Adrenal gland (tissue), 12 donors: ENCODE data around the gene XIRP1. TPM values are rescaled to one million over a fixed set of nuclear protein-coding genes. Genes with fewer than 3 reads are reported as not detected.

Experiments
- DNase-seq, 7 donors: peaks; one replicate each; pipeline ENCODE4 v3.0.0-alpha.2; 2019 to 2020
- H3K27ac ChIP-seq, 5 donors: fragments of 200-600 bp; sonication (generic) in 4 of 5; 1 replicate in 3 of 5; 2 replicates in 2 of 5; pipeline versions ENCODE4 v1.5.1 to v1.8.0; 2016 to 2020; ENCODE audit warnings: mild to moderate bottlenecking in 1 of 5
- H3K27me3 ChIP-seq: fragments of 200-600 bp; 2 replicates; pipeline ENCODE4 v1.8.0; 2021
- H3K36me3 ChIP-seq, 2 donors: fragments of 200-600 bp; replicated peaks in 1 of 2; 1 replicate in 1 of 2; 2 replicates in 1 of 2; pipeline versions ENCODE4 v1.5.1 to v1.8.0; 2018 to 2022
- H3K4me1 ChIP-seq, 2 donors: fragments of 200-600 bp; replicated peaks in 1 of 2; 1 replicate in 1 of 2; 2 replicates in 1 of 2; pipeline versions ENCODE4 v1.5.1 to v1.8.0; 2018 to 2021
- H3K4me3 ChIP-seq, 4 donors: fragments of 200-600 bp; sonication (generic) in 3 of 4; one replicate each; pipeline ENCODE4 v1.5.1; 2016 to 2018
- H3K9me3 ChIP-seq, 3 donors: fragments of 200-600 bp; sonication (generic) in 1 of 3; replicated peaks in 1 of 3; 1 replicate in 2 of 3; 2 replicates in 1 of 3; pipeline versions ENCODE4 v1.5.1 to v1.8.0; 2016 to 2021
- POLR2A ChIP-seq, 2 donors: fragments of 450-650 bp; IDR thresholded peaks; one replicate each; pipeline ENCODE4 v1.6.1; 2017; ENCODE audit warnings: antibody characterized with exemption in 2 of 2, mild to moderate bottlenecking in 2 of 2, moderate library complexity in 1 of 2
- WGBS, 4 donors: extraction: QIAGEN DNeasy Blood & Tissue Kit in 2 of 4; methylation state at CpG; one replicate each; pipeline versions ENCODE4 v1.1.5 to v1.1.7; 2013 to 2017; 5-methylcytosine and 5-hydroxymethylcytosine counted together
- intact Hi-C, 2 donors: fragments of 100-400 bp; cut with DNase I; formaldehyde crosslinking; loops; one replicate each; pipeline versions ENCODE4 v1.14.1 to v1.15.0; 2022 to 2023
- polyA plus RNA-seq, 3 donors: library from polyadenylated mRNA; stranded (reverse); fragments of 200-250 nt in 2 of 3; fragments of 350-450 nt in 1 of 3; fragmentation: Illumina TruSeq in 1 of 3; extraction: RNeasy Lipid Tissue Mini Kit (QIAGEN cat#74804) in 1 of 3; gene quantifications; one replicate each; pipeline ENCODE4 v1.2.3, GENCODE V29; 2013 to 2014
- total RNA-seq, 9 donors: library from RNA; depleted of rRNA in 4 of 9; stranded (reverse); fragments of >200 nt in 4 of 9; fragments of 120-200 nt in 1 of 9; fragmentation: NEBNext Ultra II Directional in 1 of 9; extraction: Animal tissue kit (Norgen Biotek cat#: 25700) in 1 of 9; gene quantifications; one replicate each; pipeline versions ENCODE4 v1.1.0 to v1.2.4, GENCODE V29; 2013 to 2023
- TF ChIP-seq, protein P1 (sequence below), 6 experiments: fragments of 450-650 bp in 4 of 6; fragments of 200-600 bp in 2 of 6; sonication (generic) in 1 of 6; IDR thresholded peaks; 1 replicate in 5 of 6; 2 replicates in 1 of 6; pipeline versions ENCODE4 v1.5.1 to v1.8.0; 2016 to 2021; ENCODE audit warnings: antibody characterized with exemption in 6 of 6, mild to moderate bottlenecking in 2 of 6, moderate library complexity in 1 of 6
- donor health status: healthy with polysubstance abuse.
- donor health status: Bipolar disorder and iron deficiency.
- donor health status: DM: yes; HTN: yes; CAD: no.
- donor health status: DM: no; HTN: no; CAD: no.
- donor health status: DM: no; HTN: no; CAD: no.
- donor health status: DM: yes; HTN: yes; CAD: no.

The XIRP1 gene
- total and polyA plus RNA-seq, 12 donors = under 0.01 to 0.48 (median 0.21) TPM; not detected in 6

DNA sequence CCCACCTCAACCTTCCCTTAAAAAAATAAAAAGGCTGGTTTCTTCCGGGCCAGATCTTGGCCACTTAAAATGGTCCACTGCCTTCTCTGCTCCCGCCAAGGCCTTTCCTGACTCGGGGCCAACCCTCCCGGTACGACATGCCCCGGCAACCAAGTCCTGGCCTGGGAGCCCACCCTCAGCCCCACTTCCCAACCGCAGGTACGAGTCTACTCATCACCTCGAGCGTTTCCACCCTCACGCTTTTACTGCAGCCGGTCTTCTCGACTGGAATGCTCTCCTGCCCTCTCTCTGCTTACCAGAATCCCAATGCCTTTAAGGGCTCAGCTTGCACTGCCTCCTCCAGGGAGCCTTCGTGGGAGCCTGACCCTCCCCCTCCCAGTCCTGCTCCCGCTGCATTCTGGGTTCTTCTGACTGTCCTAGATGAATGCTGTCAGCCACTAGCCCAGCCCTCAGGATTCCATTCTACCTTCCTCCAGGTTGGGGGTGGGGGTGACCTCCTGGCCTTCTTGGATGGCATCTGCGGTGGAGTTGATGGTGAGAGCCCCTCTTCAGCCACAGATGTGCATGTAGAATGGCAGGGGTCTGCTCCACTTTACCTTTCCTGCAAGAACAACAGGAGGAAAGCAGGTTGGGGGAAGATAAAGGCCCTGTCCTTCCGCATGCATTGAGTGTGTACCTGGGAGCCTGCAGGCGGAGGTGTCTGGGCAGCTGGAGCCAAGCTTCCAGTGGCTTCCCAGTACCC, 37.9 kb downstream of the XIRP1 start:
- 53 to 64% (median 58%) methylated on average over 17 to 18 of the region's 18 CpGs for WGBS, 4 donors
- intact Hi-C loops = no loop called here
- no peak overlapping the region for H3K4me3 ChIP-seq
- peak overlapping the region in 4 of 5 donors; percentile 50 to 100 (median 98) for H3K27ac ChIP-seq
- DNase-seq = peak in 4 of 7 donors; percentile 48 to 70 (median 56)
- no peaks in the 10 kb centered on the region for H3K36me3 ChIP-seq
- TF ChIP-seq, protein P1, sequence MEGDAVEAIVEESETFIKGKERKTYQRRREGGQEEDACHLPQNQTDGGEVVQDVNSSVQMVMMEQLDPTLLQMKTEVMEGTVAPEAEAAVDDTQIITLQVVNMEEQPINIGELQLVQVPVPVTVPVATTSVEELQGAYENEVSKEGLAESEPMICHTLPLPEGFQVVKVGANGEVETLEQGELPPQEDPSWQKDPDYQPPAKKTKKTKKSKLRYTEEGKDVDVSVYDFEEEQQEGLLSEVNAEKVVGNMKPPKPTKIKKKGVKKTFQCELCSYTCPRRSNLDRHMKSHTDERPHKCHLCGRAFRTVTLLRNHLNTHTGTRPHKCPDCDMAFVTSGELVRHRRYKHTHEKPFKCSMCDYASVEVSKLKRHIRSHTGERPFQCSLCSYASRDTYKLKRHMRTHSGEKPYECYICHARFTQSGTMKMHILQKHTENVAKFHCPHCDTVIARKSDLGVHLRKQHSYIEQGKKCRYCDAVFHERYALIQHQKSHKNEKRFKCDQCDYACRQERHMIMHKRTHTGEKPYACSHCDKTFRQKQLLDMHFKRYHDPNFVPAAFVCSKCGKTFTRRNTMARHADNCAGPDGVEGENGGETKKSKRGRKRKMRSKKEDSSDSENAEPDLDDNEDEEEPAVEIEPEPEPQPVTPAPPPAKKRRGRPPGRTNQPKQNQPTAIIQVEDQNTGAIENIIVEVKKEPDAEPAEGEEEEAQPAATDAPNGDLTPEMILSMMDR (IDR thresholded peaks at IDR 0.05) = no peak
- no peak for TF ChIP-seq POLR2A (IDR thresholded peaks at IDR 0.05)
- H3K9me3 ChIP-seq = no peaks in the 10 kb centered on the region
- H3K4me1 ChIP-seq = peaks cover 27 to 33% of the 10 kb centered on the region in 2 donors
- H3K27me3 ChIP-seq = no peaks in the 10 kb centered on the region

DNA sequence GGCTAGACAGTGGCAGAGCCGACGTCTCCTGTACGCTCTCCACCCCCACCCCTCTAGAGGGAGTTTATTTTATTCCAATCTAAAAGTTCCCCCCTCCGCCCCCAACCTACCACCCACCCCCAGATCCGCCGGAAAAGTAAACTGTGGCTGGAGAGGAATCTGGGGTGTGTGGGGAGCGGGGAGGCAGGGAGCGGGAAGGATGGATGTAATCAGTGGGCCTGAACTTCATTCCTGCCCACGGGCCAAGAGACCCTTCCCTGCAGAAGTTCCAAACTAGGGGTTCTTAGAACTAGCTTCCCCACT, 38.5 kb downstream of the XIRP1 start:
- intact Hi-C loops = no loop called here
- 43 to 61% (median 45%) methylated on average over 6 to 9 of the region's 9 CpGs for WGBS, 4 donors
- Histone ChIP-seq H3K4me3 (peak overlapping the region in 2 of 4 donors; percentile 13 to 85), H3K9me3 (no peaks in the 10 kb centered on the region), H3K36me3 (no peaks in the 10 kb centered on the region), H3K27me3 (no peaks in the 10 kb centered on the region), H3K4me1 (peaks cover 32 to 37% of the 10 kb centered on the region in 2 donors), H3K27ac (peak overlapping the region in 4 of 5 donors; percentile 50 to 100 (median 98))
- no peak for DNase-seq
- TF ChIP-seq, protein P1 (IDR thresholded peaks at IDR 0.05) = no peak
- no peak for TF ChIP-seq POLR2A (IDR thresholded peaks at IDR 0.05)

DNA sequence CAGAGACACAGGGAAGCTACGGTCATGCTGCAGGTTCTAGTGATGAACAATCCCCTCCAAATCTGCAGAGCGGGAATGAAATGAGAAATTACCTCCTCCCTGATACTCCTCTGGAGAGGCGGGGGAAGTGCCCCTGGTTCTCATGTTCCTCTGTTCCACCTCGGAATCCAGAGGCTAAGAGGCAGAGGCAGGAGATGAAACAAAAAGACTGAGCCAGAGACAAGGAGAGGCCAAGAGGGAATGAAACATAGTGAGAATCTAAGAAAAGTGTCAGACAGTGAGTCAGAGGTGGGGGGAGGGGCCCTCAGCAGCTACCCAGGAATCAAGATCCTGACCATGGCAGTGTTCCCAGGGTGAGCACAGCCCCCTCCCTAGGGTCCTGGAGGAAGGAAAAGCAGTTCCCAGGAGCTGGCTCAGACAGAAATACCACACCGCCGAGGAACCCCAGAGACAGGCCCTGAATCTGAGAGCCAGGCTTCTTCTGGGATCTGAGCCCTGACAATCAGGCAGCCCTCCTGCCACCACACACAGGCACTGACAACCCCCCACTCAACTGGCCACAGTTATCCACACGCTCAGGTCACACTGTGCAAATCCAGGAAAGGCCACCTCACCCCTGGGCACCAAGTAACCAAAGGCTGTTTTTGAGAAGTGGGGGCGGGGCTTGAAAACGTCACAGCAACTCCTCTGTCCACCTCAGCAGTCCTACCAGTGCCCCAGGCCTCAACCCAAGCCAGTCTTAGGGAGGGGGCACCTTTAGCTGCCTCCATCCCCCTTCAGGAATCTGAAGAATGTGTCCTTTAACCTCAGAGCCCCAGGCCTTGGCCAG, 41.4 kb downstream of the XIRP1 start:
- peaks cover 0 to 5% of the 10 kb centered on the region in 2 donors for H3K36me3 ChIP-seq
- H3K27me3 ChIP-seq = no peaks in the 10 kb centered on the region
- peak overlapping the region in 3 of 4 donors; percentile 8 to 85 (median 52) for H3K4me3 ChIP-seq
- WGBS, 4 donors = 6 to 11% (median 9%) methylated on average over 7 to 9 of the region's 9 CpGs
- peak; percentile 90 to 97 (median 97) for DNase-seq
- no peaks in the 10 kb centered on the region for H3K9me3 ChIP-seq
- peaks cover 60 to 65% of the 10 kb centered on the region in 2 donors for H3K4me1 ChIP-seq
- TF ChIP-seq POLR2A (IDR thresholded peaks at IDR 0.05) = peak in 1 of 2 donors; percentile 77
- TF ChIP-seq, protein P1 (IDR thresholded peaks at IDR 0.05) = peak in 1 of 6 experiments; percentile 1
- H3K27ac ChIP-seq = peak overlapping the region; percentile 90 to 100 (median 99)
- intact Hi-C loops = no loop called here

GRCh38 chr3:39150148-39150802, 42.1 kb downstream of the XIRP1 start:
- intact Hi-C loops = no loop called here
- WGBS, 4 donors = 11 to 20% (median 15%) methylated on average over 4 to 5 of the region's 5 CpGs

More at GRCh38 chr3:39150148-39150802, 42.1 kb downstream of the XIRP1 start:
- no peak for TF ChIP-seq POLR2A (IDR thresholded peaks at IDR 0.05)
- TF ChIP-seq, protein P1 (IDR thresholded peaks at IDR 0.05) = peak in 4 of 6 experiments; percentile 16 to 45 (median 40)
- H3K4me1 ChIP-seq = peaks cover 60 to 70% of the 10 kb centered on the region in 2 donors
- peaks cover 0 to 12% of the 10 kb centered on the region in 2 donors for H3K36me3 ChIP-seq
- no peaks in the 10 kb centered on the region for H3K9me3 ChIP-seq
- no peaks in the 10 kb centered on the region for H3K27me3 ChIP-seq
- DNase-seq = peak in 5 of 7 donors; percentile 47 to 72 (median 54)
- H3K4me3 ChIP-seq = peak overlapping the region in 1 of 4 donors; percentile 85
- H3K27ac ChIP-seq = peak overlapping the region; percentile 90 to 100 (median 99)
